Thymus (tissue), 11 donors: ENCODE results near the gene RAD52. TPM values are rescaled to one million over a fixed set of nuclear protein-coding genes. Genes with fewer than 3 reads are reported as not detected.

ENCODE experiments used
- DNase-seq, 9 donors: peaks; one replicate each; pipeline ENCODE4 v3.0.0-alpha.2; 2013; ENCODE audit warnings: low spot score in 9 of 9, low read depth in 6 of 9, missing footprints in 1 of 9
- H3K27ac ChIP-seq, 2 donors: one replicate each; pipeline ENCODE4 v1.5.1; 2013; ENCODE audit warnings: control low read depth in 1 of 2, low read depth in 1 of 2, low read length in 1 of 2, mild to moderate bottlenecking in 1 of 2, moderate library complexity in 1 of 2
- H3K27me3 ChIP-seq, 2 donors: one replicate each; pipeline ENCODE4 v1.5.1; 2013; ENCODE audit warnings: low read length in 1 of 2; ENCODE audit not compliant: control insufficient read depth in 2 of 2, insufficient read depth in 1 of 2
- H3K36me3 ChIP-seq, 2 donors: one replicate each; pipeline ENCODE4 v1.5.1; 2013; ENCODE audit warnings: low read length in 1 of 2, mild to moderate bottlenecking in 1 of 2, moderate library complexity in 1 of 2; ENCODE audit not compliant: control insufficient read depth in 2 of 2, insufficient read depth in 2 of 2
- H3K4me1 ChIP-seq, 2 donors: one replicate each; pipeline ENCODE4 v1.5.1; 2013; ENCODE audit warnings: low read length in 2 of 2; ENCODE audit not compliant: control insufficient read depth in 2 of 2, insufficient read depth in 2 of 2
- H3K4me3 ChIP-seq, 2 donors: one replicate each; pipeline ENCODE4 v1.5.1; 2013; ENCODE audit warnings: low read length in 2 of 2, control low read depth in 1 of 2, mild to moderate bottlenecking in 1 of 2
- H3K9me3 ChIP-seq, 2 donors: one replicate each; pipeline ENCODE4 v1.5.1; 2013; ENCODE audit warnings: low read length in 1 of 2, mild to moderate bottlenecking in 1 of 2; ENCODE audit not compliant: control insufficient read depth in 2 of 2, insufficient read depth in 1 of 2
- WGBS: extraction: QIAGEN DNeasy Blood & Tissue Kit; methylation state at CpG from one replicate; pipeline ENCODE4 v1.1.7; 2013; 5-methylcytosine and 5-hydroxymethylcytosine counted together
- polyA plus RNA-seq: library from polyadenylated mRNA; stranded (reverse); fragments of 200-250 nt; gene quantifications from one replicate; pipeline ENCODE4 v1.2.3, GENCODE V29; 2013
- total RNA-seq: library from RNA; stranded (reverse); fragments of 120-200 nt; gene quantifications from one replicate; pipeline ENCODE4 v1.2.4, GENCODE V29; 2013
- donor health status: healthy.

RAD52 gene
- total and polyA plus RNA-seq, 2 donors: 10.3 to 13.3 TPM

GRCh38 chr12:879641-880040 is 69.9 kb downstream of the RAD52 start:
- Histone ChIP-seq H3K9me3 (no peaks in the 10 kb centered on the region), H3K27ac (no peak overlapping the region), H3K4me3 (no peak overlapping the region), H3K36me3 (peaks cover 39 to 77% of the 10 kb centered on the region in 2 donors), H3K4me1 (no peaks in the 10 kb centered on the region), H3K27me3 (no peaks in the 10 kb centered on the region)
- DNase-seq: no peak
- 97% methylated on average over 5 of the region's 5 CpGs for WGBS

- 94% methylated on average over 2 of the region's 2 CpGs for WGBS
- Histone ChIP-seq H3K4me3 (no peak overlapping the region), H3K27ac (no peak overlapping the region), H3K9me3 (no peaks in the 10 kb centered on the region), H3K27me3 (no peaks in the 10 kb centered on the region), H3K4me1 (no peaks in the 10 kb centered on the region), H3K36me3 (peaks cover 7 to 53% of the 10 kb centered on the region in 2 donors)
- no peak for DNase-seq
These were observed 75.5 kb downstream of the RAD52 start for GRCh38 chr12:873954-874353.

GRCh38 chr12:870378-870777 is 79.1 kb downstream of the RAD52 start:
- H3K36me3 ChIP-seq: peaks cover 17 to 67% of the 10 kb centered on the region in 2 donors
- WGBS: 10% methylated on average over 1 of the region's 1 CpG
- H3K27me3 ChIP-seq: no peaks in the 10 kb centered on the region
- peak in 6 of 9 donors; percentile 15 to 70 (median 28) for DNase-seq
- no peak overlapping the region for H3K4me3 ChIP-seq
- no peak overlapping the region for H3K27ac ChIP-seq
- H3K4me1 ChIP-seq: no peaks in the 10 kb centered on the region
- no peaks in the 10 kb centered on the region for H3K9me3 ChIP-seq

DNA sequence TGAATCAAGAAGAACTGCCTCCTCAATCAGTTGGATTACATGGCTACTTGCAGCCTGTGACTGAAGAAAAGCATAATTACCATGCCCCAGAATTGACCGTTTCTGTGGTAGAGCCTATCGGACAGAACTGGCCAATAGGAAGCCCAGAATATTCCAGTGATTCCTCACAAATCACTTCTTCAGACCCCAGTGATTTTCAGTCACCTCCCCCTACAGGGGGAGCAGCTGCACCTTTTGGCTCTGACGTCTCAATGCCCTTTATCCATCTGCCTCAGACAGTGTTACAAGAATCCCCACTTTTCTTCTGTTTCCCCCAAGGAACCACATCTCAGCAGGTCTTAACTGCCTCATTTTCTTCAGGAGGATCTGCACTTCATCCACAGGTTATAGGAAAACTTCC is 80.8 kb downstream of the RAD52 start:
- no peaks in the 10 kb centered on the region for H3K4me1 ChIP-seq
- no peak overlapping the region for H3K27ac ChIP-seq
- peaks cover 0 to 3% of the 10 kb centered on the region in 2 donors for H3K9me3 ChIP-seq
- H3K36me3 ChIP-seq: peaks cover 22 to 66% of the 10 kb centered on the region in 2 donors
- DNase-seq: no peak
- H3K27me3 ChIP-seq: no peaks in the 10 kb centered on the region
- H3K4me3 ChIP-seq: no peak overlapping the region
- WGBS: 90% methylated on average over 3 of the region's 3 CpGs

DNA sequence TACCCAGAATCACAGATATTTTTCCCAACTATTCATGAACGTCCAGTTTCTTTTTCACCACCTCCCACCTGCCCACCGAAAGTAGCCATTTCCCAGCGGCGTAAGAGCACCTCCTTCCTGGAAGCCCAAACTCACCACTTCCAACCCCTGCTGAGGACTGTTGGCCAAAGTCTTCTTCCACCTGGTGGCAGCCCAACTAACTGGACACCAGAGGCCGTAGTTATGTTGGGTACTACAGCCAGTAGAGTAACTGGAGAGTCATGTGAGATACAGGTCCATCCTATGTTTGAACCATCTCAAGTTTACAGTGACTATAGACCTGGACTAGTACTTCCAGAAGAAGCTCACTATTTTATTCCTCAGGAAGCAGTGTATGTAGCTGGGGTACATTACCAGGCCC is 81.6 kb downstream of the RAD52 start:
- H3K4me1 ChIP-seq: no peaks in the 10 kb centered on the region
- peaks cover 22 to 66% of the 10 kb centered on the region in 2 donors for H3K36me3 ChIP-seq
- no peak overlapping the region for H3K27ac ChIP-seq
- no peak overlapping the region for H3K4me3 ChIP-seq
- H3K9me3 ChIP-seq: peaks cover 0 to 3% of the 10 kb centered on the region in 2 donors
- no peaks in the 10 kb centered on the region for H3K27me3 ChIP-seq
- WGBS: 99% methylated on average over 5 of the region's 5 CpGs
- DNase-seq: no peak

DNA sequence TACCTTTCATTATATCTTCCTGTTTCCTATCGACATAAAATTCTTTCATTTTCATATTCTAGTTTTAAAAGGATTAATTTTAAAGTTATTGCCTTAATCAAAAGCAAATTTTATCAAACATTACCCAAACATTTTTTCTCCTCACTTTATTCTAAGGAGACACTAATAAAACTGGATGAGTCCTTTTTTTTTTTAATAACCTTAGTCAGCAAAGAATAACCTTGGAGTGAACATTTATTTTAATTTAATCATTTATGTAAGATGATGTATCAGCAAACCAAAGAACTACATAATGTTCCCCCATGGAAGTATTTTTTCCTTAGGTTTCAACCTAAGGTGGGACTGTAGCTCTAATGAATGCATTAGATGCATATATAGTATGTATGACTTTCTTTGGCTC is 83.9 kb downstream of the RAD52 start:
- Histone ChIP-seq H3K36me3 (peaks cover 28 to 69% of the 10 kb centered on the region in 2 donors), H3K9me3 (peaks cover 0 to 3% of the 10 kb centered on the region in 2 donors), H3K27ac (no peak overlapping the region), H3K4me3 (no peak overlapping the region), H3K4me1 (no peaks in the 10 kb centered on the region), H3K27me3 (no peaks in the 10 kb centered on the region)
- WGBS: 98% methylated on average over 1 of the region's 1 CpG
- DNase-seq: no peak

GRCh38 chr12:863285-863684 is 86.2 kb downstream of the RAD52 start:
- no peaks in the 10 kb centered on the region for H3K4me1 ChIP-seq
- DNase-seq: no peak
- H3K4me3 ChIP-seq: no peak overlapping the region
- H3K36me3 ChIP-seq: peaks cover 25 to 76% of the 10 kb centered on the region in 2 donors
- peaks cover 0 to 3% of the 10 kb centered on the region in 2 donors for H3K9me3 ChIP-seq
- H3K27ac ChIP-seq: no peak overlapping the region
- 95% methylated on average over 1 of the region's 1 CpG for WGBS
- no peaks in the 10 kb centered on the region for H3K27me3 ChIP-seq

DNA sequence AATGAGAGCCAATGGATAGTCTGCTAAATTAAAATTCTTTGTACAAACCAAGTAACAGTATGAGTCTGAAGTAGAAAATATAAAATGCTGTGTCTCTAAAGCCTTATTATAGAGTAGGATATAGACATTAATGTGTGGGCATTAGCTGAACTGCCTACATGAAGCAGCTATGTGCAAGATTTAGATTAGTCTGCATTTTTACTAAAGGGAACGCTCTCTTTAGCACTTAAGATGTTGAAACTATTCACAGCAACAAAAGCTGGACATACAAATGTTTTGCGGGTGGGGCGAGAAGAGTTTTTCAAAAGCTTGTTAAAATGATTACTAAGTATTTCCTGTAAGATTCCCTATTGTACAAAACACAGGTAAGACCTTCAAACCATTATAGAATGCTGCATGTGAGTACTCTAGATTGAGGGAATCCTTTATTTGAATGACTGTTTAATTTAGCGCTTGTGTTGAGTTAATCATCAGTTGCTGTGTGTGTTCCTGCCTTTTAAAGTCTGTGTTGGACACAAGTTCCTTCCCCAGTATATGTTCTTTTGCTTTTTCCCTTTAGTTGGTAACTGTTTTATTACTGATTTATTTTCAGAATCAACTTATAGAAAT is 87.1 kb downstream of the RAD52 start:
- Histone ChIP-seq H3K36me3 (peaks cover 24 to 76% of the 10 kb centered on the region in 2 donors), H3K27ac (no peak overlapping the region), H3K4me1 (no peaks in the 10 kb centered on the region), H3K4me3 (no peak overlapping the region), H3K27me3 (no peaks in the 10 kb centered on the region), H3K9me3 (peaks cover 0 to 3% of the 10 kb centered on the region in 2 donors)
- DNase-seq: no peak
- WGBS: 98% methylated on average over 4 of the region's 4 CpGs
